ENCODE results near the gene CCDC97. TPM values are rescaled to one million over a fixed set of nuclear protein-coding genes. Genes with fewer than 3 reads are reported as not detected.

CCDC97 gene
- total RNA-seq = 16.9 TPM

- peaks cover 0 to 42% of the 10 kb centered on the region in 2 donors for H3K36me3 ChIP-seq
- intact Hi-C loops (cut with DNase I) = no loop called here
- no peak for DNase-seq (ENCODE audit: extremely low spot score in 2 of 2)
- H3K27me3 ChIP-seq = no peaks in the 10 kb centered on the region
- peak within 1 kb of the TSS; percentile 94 for H3K27ac ChIP-seq
- peak within 1 kb of the TSS; percentile 69 to 79 for H3K4me3 ChIP-seq
- TF ChIP-seq CTCF (IDR thresholded peaks at IDR 0.05) (no peak), POLR2AphosphoS5 (IDR thresholded peaks at IDR 0.05; ENCODE audit: insufficient read depth in 1 of 2, low read depth in 1 of 2) (peak; percentile 95 to 97), POLR2A (IDR thresholded peaks at IDR 0.05) (peak in 1 of 2 donors; percentile 57)
- H3K4me1 ChIP-seq = peaks cover 40% of the 10 kb centered on the region
- no peaks in the 10 kb centered on the region for H3K9me3 ChIP-seq
Observed at GRCh38 chr19:41310033-41310831, at the start of gene CCDC97. Gene CCDC97 (plus strand): TSS chr19:41310172. CDS start chr19:41310311, 139 bp downstream.

- Histone ChIP-seq H3K4me3 (peak overlapping the region; percentile 53 to 65), H3K27ac (peak overlapping the region; percentile 98), H3K27me3 (no peaks in the 10 kb centered on the region), H3K9me3 (no peaks in the 10 kb centered on the region), H3K36me3 (peaks cover 5 to 38% of the 10 kb centered on the region in 2 donors), H3K4me1 (peaks cover 16% of the 10 kb centered on the region)
- DNase-seq (ENCODE audit: extremely low spot score in 2 of 2) = no peak
- TF ChIP-seq CTCF (IDR thresholded peaks at IDR 0.05) (no peak), POLR2AphosphoS5 (IDR thresholded peaks at IDR 0.05; ENCODE audit: insufficient read depth in 1 of 2, low read depth in 1 of 2) (no peak), POLR2A (IDR thresholded peaks at IDR 0.05) (no peak)
- intact Hi-C loops (cut with DNase I) = loop anchor here (5.0 kb wide), 1 partner anchor 44 kb away; the partner anchor contains the start of gene AXL
Observed at GRCh38 chr19:41261474-41262190, 48.3 kb upstream of the CCDC97 start.

GRCh38 chr19:41263042-41263849 lies 46.7 kb upstream of the CCDC97 start:
- H3K36me3 ChIP-seq = peaks cover 5 to 25% of the 10 kb centered on the region in 2 donors
- no peaks in the 10 kb centered on the region for H3K27me3 ChIP-seq
- peak in 1 of 2 donors; percentile 93 for DNase-seq (ENCODE audit: extremely low spot score in 2 of 2)
- H3K27ac ChIP-seq = peak overlapping the region; percentile 98
- H3K4me1 ChIP-seq = peaks cover 28% of the 10 kb centered on the region
- intact Hi-C loops (cut with DNase I) = loop anchor here (5.0 kb wide), 1 partner anchor 46 kb away; the partner anchor contains the start of gene AXL
- TF ChIP-seq CTCF (IDR thresholded peaks at IDR 0.05) (no peak), POLR2A (IDR thresholded peaks at IDR 0.05) (peak; percentile 91 to 93), POLR2AphosphoS5 (IDR thresholded peaks at IDR 0.05; ENCODE audit: insufficient read depth in 1 of 2, low read depth in 1 of 2) (peak; percentile 49 to 86)
- H3K4me3 ChIP-seq = peak overlapping the region; percentile 53 to 65
- no peaks in the 10 kb centered on the region for H3K9me3 ChIP-seq

- peak; percentile 100 for DNase-seq (ENCODE audit: extremely low spot score in 2 of 2)
- no peaks in the 10 kb centered on the region for H3K27me3 ChIP-seq
- no peaks in the 10 kb centered on the region for H3K9me3 ChIP-seq
- H3K27ac ChIP-seq = peak within 1 kb of the TSS; percentile 98
- peak within 1 kb of the TSS; percentile 80 to 88 for H3K4me3 ChIP-seq
- TF ChIP-seq POLR2A (IDR thresholded peaks at IDR 0.05) (no peak), POLR2AphosphoS5 (IDR thresholded peaks at IDR 0.05; ENCODE audit: insufficient read depth in 1 of 2, low read depth in 1 of 2) (peak; percentile 90 to 95)
- H3K4me1 ChIP-seq = peaks cover 28% of the 10 kb centered on the region
- intact Hi-C loops (cut with DNase I) = loop anchor here (5.0 kb wide), 1 partner anchor 47 kb away; the partner anchor contains the start of gene AXL
- H3K36me3 ChIP-seq = peaks cover 1 to 25% of the 10 kb centered on the region in 2 donors
Observed at GRCh38 chr19:41263850-41264580, 46.0 kb upstream of the CCDC97 start, which contains the start of gene HNRNPUL1. Gene HNRNPUL1 (plus strand): TSS chr19:41264372. CDS start chr19:41264504, 132 bp downstream.
